ENCODE measurements around the gene ASXL1. TPM values are rescaled to one million over a fixed set of nuclear protein-coding genes. Genes with fewer than 3 reads are reported as not detected.

Gene ASXL1
- total and polyA plus RNA-seq, 9 donors = 28.4 to 42.3 (median 34.7) TPM

- WGBS (ENCODE audit: insufficient coverage) = 97% methylated on average over 6 of the region's 7 CpGs
- DNase-seq = no peak
- peaks cover 5% of the 10 kb centered on the region for H3K4me1 ChIP-seq (ENCODE audit: control insufficient read depth, insufficient read depth, low read length)
- H3K27ac ChIP-seq (ENCODE audit: low read length) = no peak overlapping the region
- peaks cover 88% of the 10 kb centered on the region for H3K36me3 ChIP-seq (ENCODE audit: control insufficient read depth, insufficient read depth, low read length)
- no peaks in the 10 kb centered on the region for H3K9me3 ChIP-seq (replicated peaks; ENCODE audit: control insufficient read depth, low read depth, low read length)
- H3K27me3 ChIP-seq (ENCODE audit: control insufficient read depth, insufficient read depth, low read length) = no peaks in the 10 kb centered on the region
- no peak overlapping the region for H3K4me3 ChIP-seq (ENCODE audit: low read length)
These were observed 78.8 kb downstream of the ASXL1 start for GRCh38 chr20:32436968-32437367.

- Histone ChIP-seq H3K27me3 (ENCODE audit: control insufficient read depth, insufficient read depth, low read length) (no peaks in the 10 kb centered on the region), H3K4me3 (ENCODE audit: low read length) (no peak overlapping the region), H3K9me3 (replicated peaks; ENCODE audit: control insufficient read depth, low read depth, low read length) (no peaks in the 10 kb centered on the region), H3K4me1 (ENCODE audit: control insufficient read depth, insufficient read depth, low read length) (peaks cover 2% of the 10 kb centered on the region), H3K27ac (ENCODE audit: low read length) (no peak overlapping the region), H3K36me3 (ENCODE audit: control insufficient read depth, insufficient read depth, low read length) (peaks cover 85% of the 10 kb centered on the region)
- no peak for DNase-seq
- 57% methylated on average over 1 of the region's 5 CpGs for WGBS (ENCODE audit: insufficient coverage)
These were observed 79.4 kb downstream of the ASXL1 start for GRCh38 chr20:32437391-32438074.

- H3K36me3 ChIP-seq (ENCODE audit: control insufficient read depth, insufficient read depth, low read length) = peaks cover 80% of the 10 kb centered on the region
- no peak overlapping the region for H3K27ac ChIP-seq (ENCODE audit: low read length)
- H3K4me3 ChIP-seq (ENCODE audit: low read length) = no peak overlapping the region
- no peak for DNase-seq
- H3K27me3 ChIP-seq (ENCODE audit: control insufficient read depth, insufficient read depth, low read length) = no peaks in the 10 kb centered on the region
- no peaks in the 10 kb centered on the region for H3K9me3 ChIP-seq (replicated peaks; ENCODE audit: control insufficient read depth, low read depth, low read length)
- 88% methylated on average over 5 of the region's 8 CpGs for WGBS (ENCODE audit: insufficient coverage)
- peaks cover 2% of the 10 kb centered on the region for H3K4me1 ChIP-seq (ENCODE audit: control insufficient read depth, insufficient read depth, low read length)
These were observed 80.3 kb downstream of the ASXL1 start for GRCh38 chr20:32438331-32438858.

GRCh38 chr20:32439132-32439829 lies 81.2 kb downstream of the ASXL1 start:
- peak; percentile 56 for DNase-seq
- peaks cover 72% of the 10 kb centered on the region for H3K36me3 ChIP-seq (ENCODE audit: control insufficient read depth, insufficient read depth, low read length)
- 73% methylated on average over 3 of the region's 11 CpGs for WGBS (ENCODE audit: insufficient coverage)
- no peaks in the 10 kb centered on the region for H3K9me3 ChIP-seq (replicated peaks; ENCODE audit: control insufficient read depth, low read depth, low read length)
- peaks cover 2% of the 10 kb centered on the region for H3K4me1 ChIP-seq (ENCODE audit: control insufficient read depth, insufficient read depth, low read length)
- no peaks in the 10 kb centered on the region for H3K27me3 ChIP-seq (ENCODE audit: control insufficient read depth, insufficient read depth, low read length)
- H3K27ac ChIP-seq (ENCODE audit: low read length) = no peak overlapping the region
- no peak overlapping the region for H3K4me3 ChIP-seq (ENCODE audit: low read length)

GRCh38 chr20:32440069-32440757 lies 82.1 kb downstream of the ASXL1 start:
- H3K9me3 ChIP-seq (replicated peaks; ENCODE audit: control insufficient read depth, low read depth, low read length) = no peaks in the 10 kb centered on the region
- H3K27ac ChIP-seq (ENCODE audit: low read length) = no peak overlapping the region
- peaks cover 2% of the 10 kb centered on the region for H3K4me1 ChIP-seq (ENCODE audit: control insufficient read depth, insufficient read depth, low read length)
- no peak overlapping the region for H3K4me3 ChIP-seq (ENCODE audit: low read length)
- H3K27me3 ChIP-seq (ENCODE audit: control insufficient read depth, insufficient read depth, low read length) = no peaks in the 10 kb centered on the region
- DNase-seq = no peak
- H3K36me3 ChIP-seq (ENCODE audit: control insufficient read depth, insufficient read depth, low read length) = peaks cover 68% of the 10 kb centered on the region
- 100% methylated on average over 3 of the region's 6 CpGs for WGBS (ENCODE audit: insufficient coverage)

GRCh38 chr20:32440758-32441078 lies 82.6 kb downstream of the ASXL1 start:
- no peak for DNase-seq
- no CpG with 5 or more reads among the region's 4 CpGs for WGBS (ENCODE audit: insufficient coverage)
- Histone ChIP-seq H3K4me1 (ENCODE audit: control insufficient read depth, insufficient read depth, low read length) (peaks cover 2% of the 10 kb centered on the region), H3K4me3 (ENCODE audit: low read length) (no peak overlapping the region), H3K36me3 (ENCODE audit: control insufficient read depth, insufficient read depth, low read length) (peaks cover 68% of the 10 kb centered on the region), H3K9me3 (replicated peaks; ENCODE audit: control insufficient read depth, low read depth, low read length) (no peaks in the 10 kb centered on the region), H3K27ac (ENCODE audit: low read length) (no peak overlapping the region), H3K27me3 (ENCODE audit: control insufficient read depth, insufficient read depth, low read length) (no peaks in the 10 kb centered on the region)

- Histone ChIP-seq H3K36me3 (ENCODE audit: control insufficient read depth, insufficient read depth, low read length) (peaks cover 68% of the 10 kb centered on the region), H3K4me1 (ENCODE audit: control insufficient read depth, insufficient read depth, low read length) (peaks cover 11% of the 10 kb centered on the region)
- 77% methylated on average over 3 of the region's 4 CpGs for WGBS (ENCODE audit: insufficient coverage)
These were observed 83.5 kb downstream of the ASXL1 start for GRCh38 chr20:32441638-32442037.

GRCh38 chr20:32442630-32443373 lies 84.7 kb downstream of the ASXL1 start:
- Histone ChIP-seq H3K4me1 (ENCODE audit: control insufficient read depth, insufficient read depth, low read length) (peaks cover 13% of the 10 kb centered on the region), H3K36me3 (ENCODE audit: control insufficient read depth, insufficient read depth, low read length) (peaks cover 68% of the 10 kb centered on the region), H3K4me3 (ENCODE audit: low read length) (no peak overlapping the region), H3K27ac (ENCODE audit: low read length) (no peak overlapping the region), H3K9me3 (replicated peaks; ENCODE audit: control insufficient read depth, low read depth, low read length) (no peaks in the 10 kb centered on the region), H3K27me3 (ENCODE audit: control insufficient read depth, insufficient read depth, low read length) (no peaks in the 10 kb centered on the region)
- 66% methylated on average over 5 of the region's 10 CpGs for WGBS (ENCODE audit: insufficient coverage)
- no peak for DNase-seq

More at GRCh38 chr20:32441638-32442037, 83.5 kb downstream of the ASXL1 start:
- Histone ChIP-seq H3K4me3 (ENCODE audit: low read length) (no peak overlapping the region), H3K9me3 (replicated peaks; ENCODE audit: control insufficient read depth, low read depth, low read length) (no peaks in the 10 kb centered on the region), H3K27ac (ENCODE audit: low read length) (no peak overlapping the region), H3K27me3 (ENCODE audit: control insufficient read depth, insufficient read depth, low read length) (no peaks in the 10 kb centered on the region)
- DNase-seq = no peak

GRCh38 chr20:32443386-32443974 lies 85.3 kb downstream of the ASXL1 start:
- peaks cover 70% of the 10 kb centered on the region for H3K36me3 ChIP-seq (ENCODE audit: control insufficient read depth, insufficient read depth, low read length)

More at GRCh38 chr20:32443386-32443974, 85.3 kb downstream of the ASXL1 start:
- H3K4me3 ChIP-seq (ENCODE audit: low read length) = no peak overlapping the region
- H3K27ac ChIP-seq (ENCODE audit: low read length) = no peak overlapping the region
- H3K4me1 ChIP-seq (ENCODE audit: control insufficient read depth, insufficient read depth, low read length) = peaks cover 18% of the 10 kb centered on the region
- no peak for DNase-seq
- no peaks in the 10 kb centered on the region for H3K27me3 ChIP-seq (ENCODE audit: control insufficient read depth, insufficient read depth, low read length)
- no peaks in the 10 kb centered on the region for H3K9me3 ChIP-seq (replicated peaks; ENCODE audit: control insufficient read depth, low read depth, low read length)
- WGBS (ENCODE audit: insufficient coverage) = no CpG with 5 or more reads among the region's 3 CpGs
